ENCODE data around the gene ATRAID.

ATRAID gene

GRCh38 chr2:27211943-27212625 lies at the start of gene ATRAID, which contains the start of gene SLC5A6:
TSS of gene ATRAID (plus strand) at chr2:27212041. CDS start at chr2:27212369, 328 bp downstream.
TSS of gene SLC5A6 (minus strand) at chr2:27212268. CDS start at chr2:27207650, 4,618 bp downstream.
- no peak for TF ChIP-seq CTCF (IDR thresholded peaks at IDR 0.05)

- no peak for TF ChIP-seq CTCF (IDR thresholded peaks at IDR 0.05)
Observed at GRCh38 chr2:27162151-27163121, 49.4 kb upstream of the ATRAID start.

- no peak for TF ChIP-seq CTCF (IDR thresholded peaks at IDR 0.05)
Observed at GRCh38 chr2:27164960-27165763, 46.7 kb upstream of the ATRAID start.

- no peak for TF ChIP-seq CTCF (IDR thresholded peaks at IDR 0.05)
Observed at GRCh38 chr2:27170581-27171337, 41.1 kb upstream of the ATRAID start.

- no peak for TF ChIP-seq CTCF (IDR thresholded peaks at IDR 0.05)
Observed at GRCh38 chr2:27171351-27171848, 40.4 kb upstream of the ATRAID start.

GRCh38 chr2:27174638-27175037 lies 37.2 kb upstream of the ATRAID start:
- TF ChIP-seq CTCF (IDR thresholded peaks at IDR 0.05), result no peak
